Measurements from ENCODE around the gene PRSS27.
"Not testable (repeated sequence)": the region's sequence is repeated elsewhere in the genome, so short reads cannot be mapped to it uniquely, and the experiment has no call there.

Gene PRSS27

DNA sequence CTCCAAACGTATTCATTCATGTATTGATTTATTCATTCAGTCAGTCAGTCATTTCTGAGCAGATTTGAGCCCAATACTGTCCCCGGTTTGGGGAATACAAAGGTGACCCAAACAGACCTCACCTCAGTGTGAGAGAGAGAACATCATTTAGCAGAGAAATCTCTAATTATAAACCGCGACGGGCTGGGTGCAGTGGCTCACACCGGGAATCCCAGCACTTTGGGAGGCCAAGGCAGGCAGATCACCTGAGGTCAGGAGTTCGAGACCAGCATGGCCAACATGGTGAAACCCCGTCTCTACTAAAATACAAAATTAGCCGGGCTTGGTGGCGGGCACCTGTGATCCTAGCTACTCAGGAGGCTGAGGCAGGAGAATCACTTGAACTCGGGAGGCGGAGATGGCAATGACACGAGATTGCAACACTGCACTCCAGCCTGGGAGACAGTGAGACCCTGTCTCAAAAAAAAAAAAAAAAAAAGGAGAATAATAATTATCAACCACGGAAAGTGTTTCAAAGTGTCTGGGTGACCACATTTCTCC, 1.7 kb upstream of the PRSS27 start:
- FAIRE-seq: not testable (repeated sequence)

DNA sequence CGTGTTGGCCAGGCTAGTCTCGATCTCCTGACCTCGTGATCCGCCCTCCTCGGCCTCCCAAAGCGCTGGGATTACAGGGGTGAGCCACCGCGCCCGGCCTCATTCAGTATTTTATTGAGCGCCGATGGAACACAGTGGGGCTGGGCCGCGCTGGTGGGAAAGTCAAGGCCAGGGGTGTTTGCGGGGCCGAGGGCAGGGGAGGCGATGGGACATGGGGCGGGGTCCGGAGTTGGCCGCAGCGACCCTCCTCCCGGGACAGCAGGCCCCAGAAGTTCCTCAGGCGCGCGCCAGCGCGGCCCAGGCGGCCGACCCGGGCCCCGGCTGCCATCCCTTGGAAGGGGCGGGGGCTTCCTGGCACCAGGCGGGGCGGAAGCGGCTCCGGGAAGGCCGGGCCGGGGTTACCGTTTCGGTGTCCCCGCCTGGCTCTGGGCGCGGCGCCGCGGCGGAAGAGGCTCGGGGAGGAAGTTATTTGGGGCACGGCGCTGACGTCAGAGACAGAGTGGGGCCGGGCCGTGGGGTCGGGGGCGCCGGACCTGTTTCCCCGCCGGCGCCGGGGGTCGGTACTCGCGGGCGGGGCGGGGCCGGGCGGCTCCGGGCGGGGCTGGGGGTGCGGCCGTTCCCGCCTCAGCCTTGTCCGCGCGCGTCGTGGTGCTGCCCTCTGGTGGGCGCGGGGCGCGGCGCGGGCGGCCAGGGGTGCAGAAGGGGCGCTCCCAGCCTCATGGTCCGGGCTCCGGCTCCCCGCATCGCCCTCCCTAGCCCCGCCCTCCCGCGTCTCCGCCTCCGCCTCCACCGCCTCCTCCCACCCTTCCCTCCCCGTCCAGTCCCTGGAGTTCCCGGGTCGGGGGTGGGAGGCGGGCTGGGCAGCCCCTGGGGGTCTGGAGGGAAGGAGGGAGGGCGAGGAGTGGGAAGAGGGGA, 952 bp upstream of the PRSS27 start:
- no peak for FAIRE-seq

DNA sequence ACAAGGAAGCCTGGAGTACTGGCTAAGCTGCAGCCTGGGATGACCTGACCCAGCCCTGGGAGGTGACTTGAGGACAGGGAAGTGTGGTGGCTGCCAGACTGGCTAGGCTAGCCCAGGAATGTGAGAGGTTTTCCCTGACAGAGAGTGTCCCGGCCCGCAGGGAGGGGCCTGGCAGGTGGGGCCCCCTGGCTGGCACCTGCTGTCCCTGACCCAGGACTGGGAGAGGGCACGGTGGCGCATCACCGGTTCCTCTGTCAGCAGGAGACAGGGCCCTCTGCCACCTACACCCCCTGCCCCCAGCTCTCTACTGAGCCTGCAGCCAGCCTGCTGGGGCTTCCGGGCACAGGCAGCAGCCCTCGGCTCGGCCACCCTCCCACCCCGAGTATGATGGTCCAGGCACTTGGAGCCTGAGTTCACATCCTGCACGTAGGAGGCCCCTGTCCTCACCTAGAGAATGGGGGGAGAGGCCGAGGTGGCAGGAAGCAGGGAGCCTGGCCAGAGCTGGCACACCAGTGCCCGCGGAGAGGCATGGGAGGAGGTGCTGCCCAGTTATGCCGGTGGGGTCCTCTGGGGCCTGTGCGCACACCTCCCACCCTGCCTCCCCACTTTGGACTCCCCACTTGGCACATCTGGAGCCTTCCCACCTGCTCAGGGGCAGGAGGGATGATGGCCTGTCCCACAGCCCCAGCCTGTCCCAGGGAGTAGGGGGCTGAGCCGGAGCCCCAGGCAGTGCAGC, 528 bp downstream of the PRSS27 start:
- no peak for FAIRE-seq

DNA sequence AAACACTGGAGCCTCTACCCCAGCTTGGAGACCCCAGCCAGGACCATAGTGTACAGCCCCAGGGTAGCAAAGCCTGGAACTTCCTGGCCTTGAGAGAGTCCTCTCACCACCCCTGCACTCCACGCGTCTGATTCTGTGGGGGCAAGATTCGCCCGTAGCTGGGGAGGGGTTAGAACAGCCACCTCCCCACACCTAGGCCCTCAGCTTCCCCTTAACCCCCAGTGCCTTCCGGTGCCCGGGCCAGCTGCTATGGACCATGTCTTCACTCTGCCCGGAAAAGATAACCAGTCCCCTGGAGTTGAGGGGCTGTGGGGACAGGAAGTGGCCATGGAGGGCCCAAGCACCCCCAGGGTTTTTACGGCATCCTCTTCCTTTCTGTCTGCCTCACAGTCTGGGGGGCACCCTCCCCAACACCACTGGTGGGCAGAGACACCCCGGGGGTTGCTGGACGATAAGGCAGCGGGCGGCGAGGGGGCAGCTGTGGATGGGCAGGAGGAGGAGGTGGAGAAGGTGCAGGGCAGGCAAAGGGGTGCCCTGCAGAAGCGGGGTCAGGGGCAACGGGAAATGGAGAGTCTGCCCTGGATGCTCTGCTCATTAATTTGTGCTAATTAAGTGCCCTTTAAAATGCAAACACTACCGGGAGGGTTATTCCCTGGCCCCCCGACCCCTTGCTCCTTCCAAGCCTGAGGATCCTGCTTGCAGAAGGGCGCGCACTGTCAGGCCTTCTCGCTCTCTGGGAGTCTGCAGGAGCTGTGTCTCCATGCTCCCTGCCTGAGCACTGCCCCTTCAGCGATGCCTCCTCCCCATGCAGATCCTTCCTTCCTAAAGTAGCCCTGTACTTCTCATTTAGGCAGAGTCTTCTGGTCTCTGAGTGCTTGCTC, 2.4 kb downstream of the PRSS27 start:
- no peak for FAIRE-seq

DNA sequence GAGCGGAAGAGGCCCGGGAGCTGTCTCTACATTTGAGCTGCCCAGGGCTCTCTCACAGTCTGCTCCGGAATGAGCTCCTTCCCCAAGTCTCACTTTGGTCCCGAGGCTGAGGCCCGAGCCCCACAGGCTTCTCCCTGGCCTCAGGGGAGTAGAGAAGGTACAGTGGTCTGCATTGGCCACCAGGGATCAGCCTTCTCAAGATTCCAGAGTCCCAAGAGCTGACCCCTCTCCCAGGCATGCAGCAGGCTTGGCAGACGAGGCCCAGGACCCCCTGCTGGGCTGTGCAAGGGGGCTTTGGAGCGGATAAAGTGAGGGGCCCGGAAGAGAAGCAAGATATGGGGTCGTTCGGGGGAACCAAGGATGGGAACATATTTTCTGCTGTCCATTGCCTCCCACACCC, 3.1 kb downstream of the PRSS27 start:
- no peak for FAIRE-seq

DNA sequence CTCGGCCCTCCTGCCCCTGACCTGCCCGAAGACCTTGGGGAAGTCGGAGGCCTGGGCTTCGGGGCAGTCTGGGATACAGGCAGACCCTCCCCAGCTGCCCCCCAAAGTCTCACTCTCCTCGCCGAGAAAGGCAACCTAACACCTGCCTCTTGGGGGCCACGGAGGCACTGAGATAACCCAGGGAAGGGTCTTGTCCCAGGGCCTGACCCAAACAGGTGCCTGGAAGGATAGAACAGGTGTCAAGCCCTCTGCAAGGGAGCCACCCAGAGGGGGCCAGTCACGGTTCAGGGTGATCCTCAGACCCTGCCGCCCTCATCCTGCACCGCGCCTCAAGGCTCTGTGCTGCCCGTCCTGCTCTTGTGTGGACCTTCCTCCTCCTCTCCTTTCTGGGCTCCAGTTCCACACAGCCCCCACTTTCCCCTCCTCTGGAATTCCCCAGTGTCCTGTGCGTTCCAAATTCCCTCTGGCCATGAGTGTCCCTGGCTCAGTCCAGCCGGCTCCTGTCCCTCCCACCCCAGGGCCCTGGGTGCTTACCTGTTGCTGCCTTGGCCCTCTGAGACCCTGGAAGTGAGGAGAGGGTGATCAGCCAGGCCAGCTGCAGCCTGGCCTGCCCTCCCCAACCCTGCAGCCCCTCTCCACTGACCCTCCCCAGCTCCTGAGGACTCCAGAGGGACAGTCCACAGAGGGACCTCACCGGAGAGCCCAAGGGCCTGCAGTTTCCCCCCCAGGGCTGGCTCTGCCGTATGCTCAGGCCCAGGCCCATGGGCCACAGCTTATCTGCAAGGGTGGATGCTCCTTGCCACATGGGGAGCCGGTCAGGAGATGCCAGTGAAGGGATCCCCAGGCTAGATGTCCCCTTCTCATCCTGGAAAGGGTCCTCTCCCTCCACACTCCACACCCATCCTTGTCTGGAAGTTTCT, 3.8 kb downstream of the PRSS27 start:
- FAIRE-seq: no peak

DNA sequence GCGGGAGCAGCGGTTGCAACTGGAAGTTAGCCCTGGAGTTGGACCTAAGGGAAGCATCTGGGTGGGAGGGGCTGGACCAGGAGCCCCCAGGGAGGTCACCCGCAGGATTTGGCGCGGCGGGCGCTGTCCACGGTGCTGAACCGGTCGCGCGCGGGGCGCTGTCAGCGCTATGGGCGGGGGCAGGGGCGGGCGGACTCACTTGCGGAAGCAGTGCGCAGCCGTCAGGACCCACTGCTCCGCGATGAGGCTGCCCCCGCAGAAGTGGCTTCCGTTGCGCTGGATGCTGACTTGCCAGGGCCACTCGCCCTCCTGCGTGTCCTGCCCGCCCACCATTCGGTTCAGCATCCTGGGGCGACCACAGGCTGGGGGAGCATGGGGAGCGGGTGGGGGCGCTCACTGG, 4.5 kb downstream of the PRSS27 start:
- no peak for FAIRE-seq

DNA sequence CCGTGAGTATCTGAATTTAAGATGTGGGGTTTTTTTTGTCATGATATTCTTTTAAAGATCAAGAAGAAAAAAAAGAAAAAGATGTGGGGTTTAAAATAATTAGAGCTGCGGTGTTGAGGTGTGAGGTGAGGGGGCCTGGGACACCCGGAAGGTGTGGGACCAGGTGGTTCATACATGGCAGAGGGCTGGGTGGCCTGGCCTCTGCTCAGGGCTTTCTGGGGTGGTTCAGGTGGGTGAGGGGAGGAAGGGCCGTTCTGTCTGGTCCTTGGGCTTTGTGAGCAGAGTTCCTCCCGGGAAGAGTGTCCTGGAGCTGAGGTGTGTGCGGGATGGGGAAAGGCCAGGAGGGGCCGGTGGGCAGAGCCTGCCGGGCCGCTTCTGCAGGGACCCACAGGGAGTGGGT, 5.0 kb downstream of the PRSS27 start:
- no peak for FAIRE-seq

DNA sequence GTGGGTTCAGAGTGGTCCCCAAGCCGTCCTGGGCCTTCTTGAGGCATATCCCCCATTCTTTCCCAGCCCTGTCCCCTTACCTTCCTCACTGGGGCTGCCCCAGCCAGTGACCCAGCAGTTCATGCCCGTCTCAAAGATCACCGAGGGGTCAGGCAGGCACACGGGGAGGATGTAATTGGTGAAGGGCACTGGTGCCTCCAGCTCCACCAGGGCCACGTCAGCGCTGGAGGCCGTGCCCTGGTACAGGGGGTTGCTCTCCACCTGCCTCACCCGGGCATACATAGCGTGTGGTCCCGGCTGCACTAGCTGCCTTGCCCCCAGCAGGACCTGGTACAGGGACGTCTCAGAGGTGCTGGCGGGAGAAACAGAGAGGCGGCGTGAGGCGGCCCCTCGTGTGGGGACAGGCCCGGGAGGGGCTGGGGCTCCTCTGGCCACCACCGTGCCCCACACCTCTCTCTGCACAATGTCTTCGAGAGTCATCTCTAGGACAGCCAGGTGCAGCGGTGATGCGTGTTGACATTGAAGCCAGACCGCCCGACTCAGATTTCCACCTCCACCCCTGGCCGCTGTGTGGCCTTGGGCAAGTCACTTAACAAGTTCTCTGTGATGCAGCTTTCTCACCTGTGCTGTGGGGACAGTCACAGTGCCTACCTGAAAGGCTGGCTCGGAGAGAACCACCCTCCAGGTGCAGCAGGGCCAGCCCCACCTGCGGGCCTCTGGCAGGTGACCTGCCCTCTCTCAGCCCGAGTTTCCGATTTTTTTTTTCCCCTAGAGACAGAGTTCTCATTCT, 5.8 kb downstream of the PRSS27 start:
- FAIRE-seq: no peak

DNA sequence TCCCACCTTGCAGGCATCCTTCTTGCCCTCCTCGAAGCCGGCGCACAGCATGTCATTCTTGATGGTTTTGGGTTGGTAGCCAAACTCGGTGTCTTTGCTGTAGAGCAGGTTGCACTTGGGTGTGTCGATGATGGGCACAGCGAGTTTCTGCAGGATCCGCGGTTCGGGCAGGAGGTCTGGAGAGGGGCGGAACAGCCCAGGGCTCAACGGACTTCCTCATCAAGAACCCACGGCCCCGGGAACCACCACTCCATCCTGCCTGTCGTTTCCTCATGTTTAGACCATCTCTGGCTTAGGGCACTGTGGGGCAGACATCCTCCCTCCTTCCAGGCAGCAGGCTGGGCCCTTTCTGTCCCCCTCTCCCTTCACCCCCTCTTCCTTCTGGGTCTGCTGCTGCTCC, 6.5 kb downstream of the PRSS27 start:
- no peak for FAIRE-seq

DNA sequence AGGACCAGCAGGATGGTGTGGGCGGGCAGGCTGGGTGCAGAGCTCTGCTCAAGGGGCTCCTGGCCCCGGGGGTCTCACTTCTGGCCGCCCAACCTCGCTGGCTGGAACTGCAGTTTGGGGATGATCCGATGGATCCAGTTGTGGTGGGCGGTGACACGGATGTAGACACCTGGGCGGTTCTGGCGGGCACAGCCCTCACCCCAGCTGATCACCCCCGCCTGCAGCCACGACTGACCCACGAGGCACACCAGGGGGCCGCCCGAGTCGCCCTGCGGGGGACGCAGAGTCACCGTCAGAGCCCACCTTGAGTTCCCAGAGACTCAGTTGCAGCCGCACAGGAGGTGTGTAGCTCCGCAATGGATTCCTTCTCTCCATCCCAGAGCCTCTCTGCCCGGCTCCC, 7.5 kb downstream of the PRSS27 start:
- no peak for FAIRE-seq

DNA sequence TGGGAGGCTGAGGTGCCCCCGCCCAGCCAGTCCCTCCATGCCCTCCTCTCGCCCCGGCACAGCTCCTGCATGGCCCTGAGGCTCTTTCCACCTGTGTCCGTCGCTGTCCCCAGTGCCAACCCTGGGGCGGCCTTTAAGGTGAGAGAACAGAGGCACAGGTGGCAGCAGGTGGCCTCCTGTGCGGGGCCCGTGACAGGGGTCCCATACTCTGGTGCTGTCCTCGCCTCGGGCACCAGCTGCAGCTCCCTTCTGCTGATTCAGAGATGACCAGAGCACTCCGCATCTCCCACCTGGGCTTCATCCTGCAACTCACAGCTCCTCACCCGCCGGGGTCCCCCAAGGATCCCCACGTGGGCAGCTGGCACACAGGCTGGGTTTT, 8.0 kb downstream of the PRSS27 start:
- FAIRE-seq: no peak

DNA sequence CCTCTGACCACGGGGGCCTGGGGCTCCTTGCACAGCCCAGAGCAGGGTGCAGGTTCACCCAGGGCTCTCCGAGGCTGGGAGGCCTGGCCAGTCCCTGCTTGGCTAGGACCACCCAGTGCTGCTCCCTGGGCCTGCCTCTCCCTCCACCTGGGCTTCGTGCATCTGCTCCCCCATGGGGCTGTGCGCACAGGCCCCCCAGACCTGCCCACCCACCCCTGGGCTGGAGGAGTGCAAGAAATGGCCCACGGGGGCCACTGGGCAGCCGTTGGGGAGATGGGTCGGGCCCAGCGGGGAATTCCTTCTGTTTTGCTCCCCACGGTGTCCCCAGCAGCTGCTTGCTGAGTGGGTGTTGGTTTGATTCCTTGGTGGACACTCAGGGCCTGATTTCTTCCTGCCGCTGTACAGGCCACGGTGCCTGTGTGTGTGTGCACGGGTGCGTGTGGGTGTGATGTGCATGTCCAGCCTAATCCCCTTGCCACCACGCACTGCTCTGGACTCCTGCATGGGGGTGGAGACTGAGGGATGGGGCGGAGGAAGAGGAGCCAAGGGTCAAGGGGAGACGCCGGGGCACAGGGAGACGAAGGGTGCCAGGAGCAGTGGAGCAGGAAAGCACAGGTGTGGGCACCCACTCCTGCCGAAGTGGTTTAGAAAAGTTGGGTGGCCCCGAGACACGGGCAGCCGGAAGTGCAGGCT, 8.5 kb downstream of the PRSS27 start:
- no peak for FAIRE-seq

DNA sequence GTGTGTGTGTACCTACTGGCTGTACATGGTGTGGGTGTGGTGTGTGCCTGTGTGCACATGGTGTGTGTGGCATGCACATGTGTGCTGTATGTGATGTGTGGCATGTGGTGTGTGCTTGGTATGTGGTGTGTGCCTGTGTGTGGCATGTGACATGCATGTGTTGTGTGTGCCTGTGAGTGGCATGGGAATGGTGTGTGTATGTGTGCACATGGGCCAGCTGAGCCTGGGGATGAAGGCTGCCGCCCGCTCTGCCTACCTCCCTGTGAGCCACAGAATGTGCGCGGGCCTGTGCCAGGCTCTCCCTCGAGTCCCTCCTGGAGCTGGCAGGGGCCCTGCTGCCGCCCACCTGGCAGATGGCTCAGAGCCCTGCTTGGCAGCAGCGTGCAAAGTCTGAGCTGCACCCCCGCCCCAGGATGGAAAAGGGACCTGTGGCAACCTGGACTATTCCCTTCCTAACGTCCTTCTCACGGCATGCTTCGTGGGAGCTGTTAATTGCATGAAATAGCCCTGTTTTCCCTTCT, 9.3 kb downstream of the PRSS27 start:
- FAIRE-seq: no peak

DNA sequence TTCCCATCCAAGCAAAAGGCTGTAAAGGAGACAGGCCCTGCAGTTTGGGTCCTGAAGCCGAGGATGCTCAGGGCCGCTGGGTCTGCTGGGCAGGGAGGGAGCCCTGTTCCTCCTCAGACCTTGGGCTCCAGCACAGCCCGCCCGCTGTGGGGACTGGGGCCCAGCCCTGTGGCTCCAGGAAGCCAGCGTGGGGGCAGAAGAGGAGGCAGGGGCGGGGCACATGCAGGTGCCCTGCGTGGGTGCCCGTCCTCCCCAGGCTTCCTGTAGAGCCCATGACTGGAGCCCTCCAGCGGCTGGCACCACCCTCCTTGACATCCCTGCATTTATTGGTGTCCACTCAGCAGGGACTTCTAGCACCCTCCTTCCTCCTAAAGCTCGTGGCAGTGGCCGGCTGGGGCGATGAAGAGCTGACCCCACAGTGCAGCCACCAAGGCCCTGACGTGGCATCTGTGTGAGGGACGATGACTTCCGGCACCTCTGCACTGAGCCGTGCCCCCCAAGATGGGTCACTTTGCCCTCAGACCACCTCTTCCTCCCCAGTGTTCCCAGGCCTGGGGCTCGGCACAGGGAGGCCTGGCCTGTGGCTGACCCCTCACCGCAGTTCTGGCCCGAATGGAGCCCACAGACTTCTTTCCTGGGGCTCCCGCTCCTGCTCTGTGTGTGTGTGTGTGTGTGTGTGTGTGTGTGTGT, 9.9 kb downstream of the PRSS27 start:
- no peak for FAIRE-seq

DNA sequence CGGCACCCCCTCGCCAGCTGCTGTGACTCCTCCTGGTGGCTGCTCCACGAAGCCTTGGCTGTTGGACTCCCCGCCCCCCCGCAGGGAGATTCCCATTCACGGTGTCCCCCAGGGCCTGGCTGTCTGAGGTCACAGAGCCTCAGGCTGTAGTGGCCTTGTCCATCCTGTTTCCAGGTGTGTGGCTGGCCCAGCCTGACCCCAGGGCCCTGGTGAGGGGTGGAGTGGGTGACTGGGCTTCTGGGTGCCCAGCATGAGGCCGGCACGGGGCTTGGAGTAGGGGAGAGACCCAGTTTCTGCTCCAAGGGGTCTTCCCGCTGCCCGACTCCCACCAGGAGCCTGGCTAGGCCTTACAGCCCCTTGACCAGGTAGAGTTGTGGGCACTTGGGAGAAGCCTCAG, 10.4 kb downstream of the PRSS27 start:
- FAIRE-seq: no peak

DNA sequence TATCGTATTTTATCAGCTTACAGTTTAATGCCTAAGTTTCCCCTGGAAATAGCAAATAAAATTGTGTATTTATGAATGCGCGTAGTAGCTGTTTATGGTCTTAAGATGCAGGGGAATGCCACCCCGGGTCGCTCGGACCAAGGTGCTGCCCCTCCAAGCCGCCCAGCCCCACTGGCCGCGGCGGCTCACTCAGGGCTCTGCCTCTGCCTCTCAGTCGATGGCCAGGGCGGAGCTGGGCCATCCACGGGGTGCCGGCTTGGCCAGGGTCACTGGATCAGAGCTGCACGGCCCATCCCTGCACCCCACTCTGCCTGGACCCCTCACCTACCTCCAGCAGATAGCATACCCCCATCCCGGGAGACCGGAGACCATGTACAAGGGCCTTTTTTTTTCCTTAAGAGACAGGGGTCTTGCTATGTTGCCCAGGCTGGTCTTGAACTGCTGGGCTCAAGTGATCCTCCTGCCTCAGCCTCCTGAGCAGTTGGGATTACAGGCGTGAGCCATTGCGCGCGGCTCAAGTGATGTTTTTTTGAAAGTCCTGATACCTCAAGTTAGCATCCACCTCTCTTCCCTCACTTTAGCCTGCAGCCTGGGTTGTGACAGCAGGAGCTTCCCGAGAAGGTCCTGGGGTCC, 11.0 kb downstream of the PRSS27 start:
- no peak for FAIRE-seq

DNA sequence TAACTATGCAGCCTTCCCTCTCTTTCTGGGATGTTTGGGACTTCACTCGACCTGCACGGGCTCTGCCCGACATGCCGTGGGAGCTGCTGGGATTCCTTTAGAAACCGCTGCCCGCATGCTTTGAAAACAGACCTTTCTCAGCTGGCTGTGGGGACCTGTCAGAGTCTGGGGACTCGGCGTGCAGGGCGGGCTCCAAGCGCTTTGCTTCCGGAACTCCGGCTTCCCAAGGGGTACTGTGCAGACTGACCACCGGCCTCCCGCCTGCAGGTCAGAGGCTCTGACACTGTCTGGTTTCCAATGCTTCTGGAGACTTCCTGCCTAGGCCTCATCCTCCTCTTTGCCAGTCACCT, 11.8 kb downstream of the PRSS27 start:
- FAIRE-seq: no peak
